CD4-positive, alpha-beta memory T cell (primary cell): ENCODE measurements around the gene MTREX. TPM values are rescaled to one million over a fixed set of nuclear protein-coding genes. Genes with fewer than 3 reads are reported as not detected.
"Not testable (repeated sequence)": the region's sequence is repeated elsewhere in the genome, so short reads cannot be mapped to it uniquely, and the experiment has no call there.

Experiments used
- CTCF ChIA-PET: fragments of 350-600 bp; sonication (Branson Sonifier 250); formaldehyde crosslinking; loops from one replicate; lab custom pipeline; 2021; ENCODE audit warnings: inconsistent platforms; ENCODE audit not compliant: partially characterized antibody; lab: Charles Lee
- POLR2A ChIA-PET: fragments of 350-600 bp; sonication (Branson Sonifier 250); formaldehyde crosslinking; loops from one replicate; lab custom pipeline; 2021; ENCODE audit not compliant: partially characterized antibody; lab: Charles Lee
- DNase-seq, 5 donors: peaks; one replicate each; pipeline versions ENCODE4 v3.0.0 to v3.0.0-alpha.2; 2020 to 2022; ENCODE audit warnings: mixed read lengths in 1 of 5
- H3K27ac ChIP-seq: one replicate; pipeline ENCODE4 v1.7.0; 2013; ENCODE audit warnings: low read depth, low read length
- H3K27me3 ChIP-seq: 2 replicates; pipeline ENCODE4 v1.7.0; 2013; ENCODE audit warnings: mild to moderate bottlenecking, low read length, moderate library complexity; ENCODE audit not compliant: insufficient read depth
- H3K36me3 ChIP-seq: 2 replicates; pipeline ENCODE4 v1.7.0; 2013; ENCODE audit warnings: mild to moderate bottlenecking, low read length, moderate library complexity; ENCODE audit not compliant: insufficient read depth
- H3K4me1 ChIP-seq: 2 replicates; pipeline ENCODE4 v1.7.0; 2013; ENCODE audit warnings: mild to moderate bottlenecking, low read length, moderate library complexity; ENCODE audit not compliant: insufficient read depth
- H3K4me3 ChIP-seq, 2 donors: one replicate each; pipeline ENCODE4 v1.7.0; 2013; ENCODE audit warnings: low read length in 2 of 2, mild to moderate bottlenecking in 1 of 2
- H3K9me3 ChIP-seq, 2 donors: one replicate each; pipeline ENCODE4 v1.7.0; 2013; ENCODE audit warnings: low read length in 2 of 2, control low read depth in 1 of 2; ENCODE audit not compliant: control insufficient read depth in 1 of 2
- H3K27ac Mint-ChIP-seq, 7 donors: one replicate each; pipeline ENCODE4 v1.8.0; 2020 to 2021; ENCODE audit warnings: mixed read lengths in 7 of 7, mild to moderate bottlenecking in 6 of 7, inconsistent platforms in 3 of 7, moderate library complexity in 3 of 7
- H3K27me3 Mint-ChIP-seq, 2 donors: one replicate each; pipeline ENCODE4 v1.8.0; 2020 to 2021; ENCODE audit warnings: mixed read lengths in 2 of 2
- H3K36me3 Mint-ChIP-seq, 2 donors: one replicate each; pipeline ENCODE4 v1.8.0; 2020 to 2021; ENCODE audit warnings: mixed read lengths in 2 of 2, inconsistent platforms in 1 of 2, mild to moderate bottlenecking in 1 of 2
- H3K4me1 Mint-ChIP-seq, 4 donors: one replicate each; pipeline ENCODE4 v1.8.0; 2020 to 2021; ENCODE audit warnings: mixed read lengths in 4 of 4, mild to moderate bottlenecking in 1 of 4
- H3K4me3 Mint-ChIP-seq, 8 donors: one replicate each; pipeline ENCODE4 v1.8.0; 2020 to 2021; ENCODE audit warnings: mixed read lengths in 8 of 8, mild to moderate bottlenecking in 7 of 8, moderate library complexity in 6 of 8, inconsistent platforms in 3 of 8
- H3K9me3 Mint-ChIP-seq, 8 donors: one replicate each; pipeline ENCODE4 v1.8.0; 2020 to 2021; ENCODE audit warnings: mixed read lengths in 8 of 8, mild to moderate bottlenecking in 5 of 8, inconsistent platforms in 3 of 8, moderate library complexity in 1 of 8
- intact Hi-C: fragments of 100-400 bp; cut with micrococcal nuclease; formaldehyde crosslinking; loops from one replicate; pipeline ENCODE4 v1.15.1; 2023
- polyA plus RNA-seq, 2 donors: library from polyadenylated mRNA; unstranded; fragments of 300-500 nt; fragmentation: Illumina TruSeq; gene quantifications; one replicate each; pipeline ENCODE4 v1.2.3, GENCODE V29; 2021
- total RNA-seq, 2 experiments: library from RNA; stranded (reverse); gene quantifications; one replicate each; pipeline ENCODE4 v1.2.3, GENCODE V29; 2021

Gene MTREX
- total and polyA plus RNA-seq, 4 experiments from 2014 or later = 28.8 to 82.2 (median 55.4) TPM

GRCh38 chr5:55308254-55308836 lies 556 bp downstream of the MTREX start:
- intact Hi-C loops = loop anchor here (2.0 to 10.0 kb wide), 5 partner anchors 14 to 1864 kb away; partner anchors contain the start of genes ARL15, CCNO, CDC20B and GPBP1
- H3K9me3 ChIP-seq = no peaks in the 10 kb centered on the region
- Mint-ChIP-seq H3K4me3 (no peak overlapping the region), H3K27ac (no peak overlapping the region), H3K27me3 (no peaks in the 10 kb centered on the region), H3K9me3 (no peaks in the 10 kb centered on the region), H3K4me1 (peaks cover 21 to 36% (median 23%) of the 10 kb centered on the region in 4 donors), H3K36me3 (peaks cover 9 to 11% of the 10 kb centered on the region in 2 donors)
- H3K4me3 ChIP-seq = peak overlapping the region; percentile 86 to 94
- no peak for DNase-seq
- no peaks in the 10 kb centered on the region for H3K27me3 ChIP-seq
- POLR2A ChIA-PET = interaction anchor here (0.7 to 2.6 kb wide), 13 partner anchors 8 to 1865 kb away, joined by 3 to 14 read pairs (median 4); partner anchors contain the start of genes CDC20B, GPBP1 and PLPP1
- no peaks in the 10 kb centered on the region for H3K36me3 ChIP-seq
- H3K4me1 ChIP-seq = peaks cover 72% of the 10 kb centered on the region
- peak overlapping the region; percentile 94 for H3K27ac ChIP-seq
- CTCF ChIA-PET = interaction anchor here (0.6 to 1.4 kb wide), 3 partner anchors 16 to 75 kb away, joined by 3 read pairs; partner anchors contain the start of gene CCNO

DNA sequence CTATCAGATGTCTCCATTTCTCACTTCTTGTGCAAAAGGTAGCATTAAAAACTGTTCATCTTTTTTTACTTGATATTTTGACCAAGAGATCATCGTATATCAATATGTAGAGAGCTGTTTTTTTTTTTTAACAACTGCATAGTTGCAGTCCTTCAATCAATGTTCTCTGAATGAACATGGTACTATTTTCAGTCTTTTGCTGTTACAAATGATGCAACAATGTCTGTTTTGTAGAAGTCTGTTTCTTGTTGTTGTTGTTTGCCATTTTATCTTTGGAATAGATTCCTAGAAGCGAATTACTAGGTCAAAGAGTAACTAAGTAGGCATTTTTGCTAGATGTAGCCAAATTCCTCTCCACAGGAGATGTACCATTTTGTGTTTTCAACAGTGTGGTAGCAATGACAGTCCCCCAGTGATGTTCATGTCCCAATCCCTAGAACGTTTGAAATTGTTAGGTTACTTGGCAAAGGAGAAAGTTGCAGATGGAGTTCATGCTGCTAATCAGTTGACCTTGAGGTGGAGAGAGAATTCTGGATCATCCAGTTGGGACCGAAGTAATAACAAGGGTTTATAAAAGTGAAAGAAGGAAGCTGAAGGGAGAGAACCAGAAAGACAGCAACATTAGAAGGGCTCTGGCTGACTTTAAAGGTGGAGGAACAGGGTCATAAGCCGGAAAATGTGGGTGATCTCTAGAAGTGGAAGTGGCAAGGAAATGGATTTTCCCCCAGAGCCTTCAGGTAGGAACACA lies 6.3 kb downstream of the MTREX start:
- H3K36me3 Mint-ChIP-seq = peaks cover 16 to 30% of the 10 kb centered on the region in 2 donors
- H3K4me3 Mint-ChIP-seq = peak overlapping the region in 2 of 8 donors; percentile 6 to 58
- Histone ChIP-seq H3K4me3 (no peak overlapping the region), H3K36me3 (no peaks in the 10 kb centered on the region), H3K9me3 (no peaks in the 10 kb centered on the region), H3K27ac (no peak overlapping the region), H3K27me3 (no peaks in the 10 kb centered on the region), H3K4me1 (peaks cover 54% of the 10 kb centered on the region)
- ChIA-PET CTCF (no interaction called here), POLR2A (no interaction called here)
- no peaks in the 10 kb centered on the region for H3K9me3 Mint-ChIP-seq
- intact Hi-C loops = no loop called here
- peaks cover 44 to 59% (median 56%) of the 10 kb centered on the region in 4 donors for H3K4me1 Mint-ChIP-seq
- peak overlapping the region in 2 of 7 donors; percentile 19 to 44 for H3K27ac Mint-ChIP-seq
- no peak for DNase-seq
- no peaks in the 10 kb centered on the region for H3K27me3 Mint-ChIP-seq

- POLR2A ChIA-PET = interaction anchor here (3.1 kb wide), 1 partner anchor 9 kb away, joined by 14 read pairs; the partner anchor contains the start of genes DHX29 and MTREX
- H3K27me3 ChIP-seq = no peaks in the 10 kb centered on the region
- intact Hi-C loops = no loop called here
- CTCF ChIA-PET = no interaction called here
- no peak overlapping the region for H3K27ac ChIP-seq
- no peaks in the 10 kb centered on the region for H3K36me3 ChIP-seq
- Mint-ChIP-seq H3K4me3 (peak overlapping the region in 1 of 8 donors; percentile 23), H3K27ac (peak overlapping the region in 1 of 7 donors; percentile 51), H3K4me1 (peaks cover 51 to 68% (median 56%) of the 10 kb centered on the region in 4 donors), H3K27me3 (no peaks in the 10 kb centered on the region), H3K36me3 (peaks cover 13 to 27% of the 10 kb centered on the region in 2 donors), H3K9me3 (no peaks in the 10 kb centered on the region)
- no peak for DNase-seq
- peaks cover 32% of the 10 kb centered on the region for H3K4me1 ChIP-seq
- no peaks in the 10 kb centered on the region for H3K9me3 ChIP-seq
- no peak overlapping the region for H3K4me3 ChIP-seq
Observed at GRCh38 chr5:55316289-55316688, 8.5 kb downstream of the MTREX start.

DNA sequence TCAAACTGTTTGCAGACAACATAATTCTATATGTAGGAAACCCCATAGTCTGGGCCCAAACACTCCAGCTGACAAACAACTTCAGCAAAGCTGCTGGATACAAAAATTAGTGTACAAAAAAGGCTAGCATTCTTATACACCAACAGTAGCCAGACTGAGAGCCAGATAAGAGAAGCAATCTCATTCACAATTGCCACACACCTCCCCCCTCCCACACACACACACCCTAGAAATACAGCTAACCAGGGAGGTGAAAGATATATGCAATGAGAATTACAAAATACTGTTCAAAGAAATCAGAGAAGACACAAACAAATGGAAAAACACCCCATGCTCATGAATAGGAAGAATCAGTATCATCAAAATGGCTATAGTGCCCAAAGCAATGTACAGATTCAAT lies 9.0 kb downstream of the MTREX start:
- no peaks in the 10 kb centered on the region for H3K27me3 Mint-ChIP-seq
- no peak for DNase-seq
- intact Hi-C loops = no loop called here
- Histone ChIP-seq H3K4me1 (peaks cover 26% of the 10 kb centered on the region), H3K4me3 (no peak overlapping the region), H3K27me3 (no peaks in the 10 kb centered on the region), H3K27ac (no peak overlapping the region), H3K36me3 (no peaks in the 10 kb centered on the region), H3K9me3 (no peaks in the 10 kb centered on the region)
- peaks cover 11 to 24% of the 10 kb centered on the region in 2 donors for H3K36me3 Mint-ChIP-seq
- H3K4me1 Mint-ChIP-seq = peaks cover 48 to 67% (median 53%) of the 10 kb centered on the region in 4 donors
- H3K4me3 Mint-ChIP-seq = no peak overlapping the region
- ChIA-PET CTCF (no interaction called here), POLR2A (interaction anchor here (3.1 kb wide), 1 partner anchor 10 kb away, joined by 14 read pairs; the partner anchor contains the start of genes DHX29 and MTREX)
- no peaks in the 10 kb centered on the region for H3K9me3 Mint-ChIP-seq
- H3K27ac Mint-ChIP-seq = peak overlapping the region in 1 of 7 donors; percentile 12

- H3K4me3 Mint-ChIP-seq, H3K9me3 Mint-ChIP-seq, H3K27ac ChIP-seq, DNase-seq, H3K36me3 ChIP-seq, CTCF ChIA-PET, H3K27ac Mint-ChIP-seq, intact Hi-C loops, H3K9me3 ChIP-seq, POLR2A ChIA-PET, H3K27me3 Mint-ChIP-seq, H3K4me3 ChIP-seq, H3K27me3 ChIP-seq: not testable (repeated sequence)
- Mint-ChIP-seq H3K4me1 (peaks cover 36 to 59% (median 44%) of the 10 kb centered on the region in 4 donors), H3K36me3 (peaks cover 11 to 30% of the 10 kb centered on the region in 2 donors)
- H3K4me1 ChIP-seq = peaks cover 14% of the 10 kb centered on the region
Observed at GRCh38 chr5:55318237-55318636, 10.4 kb downstream of the MTREX start.

DNA sequence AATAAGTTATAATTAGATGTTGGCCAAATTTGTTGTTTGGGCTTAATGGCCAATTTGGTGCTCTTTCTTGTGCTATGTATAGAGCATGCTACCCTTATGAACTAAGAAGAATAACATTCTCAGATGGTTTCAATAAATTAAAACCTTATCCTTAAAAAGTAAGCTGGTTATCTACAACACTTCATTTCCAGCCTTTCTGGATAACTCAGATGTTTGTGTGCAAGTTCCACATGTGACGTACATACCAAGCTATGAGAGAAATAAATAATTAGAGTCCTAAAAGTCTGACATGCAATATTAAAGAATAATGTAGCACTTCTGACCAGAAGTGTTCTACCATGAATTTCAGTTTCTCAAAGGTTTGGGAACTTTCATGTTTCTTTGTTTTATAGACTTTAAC lies 11.7 kb downstream of the MTREX start:
- peaks cover 4% of the 10 kb centered on the region for H3K4me1 ChIP-seq
- H3K4me3 Mint-ChIP-seq = no peak overlapping the region
- peak overlapping the region in 1 of 7 donors; percentile 65 for H3K27ac Mint-ChIP-seq
- POLR2A ChIA-PET = interaction anchor here (0.9 to 1.2 kb wide), 2 partner anchors 9 to 12 kb away, joined by 3 to 6 read pairs; partner anchors contain the start of genes DHX29 and MTREX
- H3K27ac ChIP-seq = no peak overlapping the region
- no peak for DNase-seq
- intact Hi-C loops = no loop called here
- H3K4me3 ChIP-seq = no peak overlapping the region
- no peaks in the 10 kb centered on the region for H3K9me3 ChIP-seq
- peaks cover 11 to 30% of the 10 kb centered on the region in 2 donors for H3K36me3 Mint-ChIP-seq
- H3K36me3 ChIP-seq = no peaks in the 10 kb centered on the region
- peaks cover 26 to 48% (median 38%) of the 10 kb centered on the region in 4 donors for H3K4me1 Mint-ChIP-seq
- H3K27me3 Mint-ChIP-seq = no peaks in the 10 kb centered on the region
- no peaks in the 10 kb centered on the region for H3K27me3 ChIP-seq
- CTCF ChIA-PET = no interaction called here
- no peaks in the 10 kb centered on the region for H3K9me3 Mint-ChIP-seq

- peaks cover 27 to 46% (median 36%) of the 10 kb centered on the region in 4 donors for H3K4me1 Mint-ChIP-seq
- intact Hi-C loops = no loop called here
- ChIA-PET CTCF (no interaction called here), POLR2A (no interaction called here)
- no peaks in the 10 kb centered on the region for H3K27me3 Mint-ChIP-seq
- no peaks in the 10 kb centered on the region for H3K36me3 ChIP-seq
- no peak overlapping the region for H3K4me3 ChIP-seq
- peaks cover 17 to 33% of the 10 kb centered on the region in 2 donors for H3K36me3 Mint-ChIP-seq
- no peaks in the 10 kb centered on the region for H3K9me3 Mint-ChIP-seq
- no peak for DNase-seq
- H3K27ac Mint-ChIP-seq = peak overlapping the region in 1 of 7 donors; percentile 46
- H3K4me3 Mint-ChIP-seq = no peak overlapping the region
- no peaks in the 10 kb centered on the region for H3K4me1 ChIP-seq
- H3K9me3 ChIP-seq = no peaks in the 10 kb centered on the region
- no peak overlapping the region for H3K27ac ChIP-seq
- H3K27me3 ChIP-seq = no peaks in the 10 kb centered on the region
Observed at GRCh38 chr5:55320571-55320970, 12.8 kb downstream of the MTREX start.
